WTC11 (cell line): ENCODE measurements around the gene IGFBP2. TPM values are rescaled to one million over a fixed set of nuclear protein-coding genes. Genes with fewer than 3 reads are reported as not detected.

ENCODE experiments used
- ATAC-seq: fragments of 200-7000 bp; cut with Tn5 transposase; 2 replicates; pipeline ENCODE4 v1.10.0; 2021; ENCODE audit warnings: mild to moderate bottlenecking, moderate library complexity
- CTCF ChIA-PET: fragments of 300-600 bp; sonication (Branson Sonifier 250); formaldehyde crosslinking; loops from one replicate; lab custom pipeline; 2021; ENCODE audit warnings: antibody characterized with exemption; lab: Charles Lee
- POLR2A ChIA-PET: fragments of 350-600 bp; sonication (Branson Sonifier 250); formaldehyde crosslinking; loops from one replicate; lab custom pipeline; 2021; ENCODE audit warnings: antibody characterized with exemption; lab: Charles Lee
- DNase-seq: peaks from one replicate; pipeline ENCODE4 v3.0.0; 2021; ENCODE audit warnings: low spot score
- H3K27ac Mint-ChIP-seq: 2 replicates; pipeline ENCODE4 v1.8.0; 2021; ENCODE audit warnings: mixed read lengths
- H3K27me3 Mint-ChIP-seq: 2 replicates; pipeline ENCODE4 v1.8.0; 2021; ENCODE audit warnings: low read depth, mild to moderate bottlenecking, moderate library complexity, mixed read lengths
- H3K36me3 Mint-ChIP-seq: 2 replicates; pipeline ENCODE4 v1.8.0; 2021; ENCODE audit warnings: mixed read lengths
- H3K4me1 Mint-ChIP-seq: 2 replicates; pipeline ENCODE4 v1.8.0; 2022; ENCODE audit warnings: mixed read lengths
- H3K4me3 Mint-ChIP-seq: 2 replicates; pipeline ENCODE4 v1.8.0; 2021; ENCODE audit warnings: mild to moderate bottlenecking, moderate library complexity, mixed read lengths
- H3K9me3 Mint-ChIP-seq: 2 replicates; pipeline ENCODE4 v1.8.0; 2021; ENCODE audit warnings: mixed read lengths
- ATF3 ChIP-seq: sonication (generic); formaldehyde crosslinking; conservative IDR thresholded peaks from 2 replicates; pipeline ENCODE4 v1.8.1; 2022; ENCODE audit warnings: mild to moderate bottlenecking, missing genetic modification reagents
- ATF6 ChIP-seq: sonication (generic); formaldehyde crosslinking; IDR thresholded peaks from 2 replicates; pipeline ENCODE4 v1.8.1; 2023; ENCODE audit warnings: mild to moderate bottlenecking, missing genetic modification reagents
- FOXP1 ChIP-seq: sonication (generic); formaldehyde crosslinking; IDR thresholded peaks from 2 replicates; pipeline ENCODE4 v1.8.0; 2022; ENCODE audit warnings: missing genetic modification reagents, mild to moderate bottlenecking, moderate library complexity, borderline replicate concordance
- GABPB1 ChIP-seq: sonication (generic); formaldehyde crosslinking; IDR thresholded peaks from 2 replicates; pipeline ENCODE4 v1.8.1; 2023; ENCODE audit warnings: mild to moderate bottlenecking, missing genetic modification reagents
- GRHL2 ChIP-seq: fragments of 250-450 bp; sonication (Bioruptor Pico); IDR thresholded peaks from 2 replicates; pipeline ENCODE4 v1.8.0; 2022; ENCODE audit warnings: mild to moderate bottlenecking, moderate library complexity; ENCODE audit not compliant: insufficient replicate concordance, severe bottlenecking
- GTF2I ChIP-seq: fragments of 250-450 bp; sonication (Bioruptor Pico); conservative IDR thresholded peaks from 2 replicates; pipeline ENCODE4 v1.4.0; 2021; ENCODE audit warnings: mild to moderate bottlenecking
- HMGA2 ChIP-seq: fragments of 250-450 bp; sonication (Bioruptor Pico); IDR thresholded peaks from 2 replicates; pipeline ENCODE4 v1.4.0; 2021; ENCODE audit warnings: mild to moderate bottlenecking, moderate library complexity
- JUN ChIP-seq: sonication (generic); formaldehyde crosslinking; IDR thresholded peaks from 2 replicates; pipeline ENCODE4 v1.8.0; 2023; ENCODE audit warnings: mild to moderate bottlenecking, missing genetic modification reagents
- MAX ChIP-seq: sonication (generic); formaldehyde crosslinking; IDR thresholded peaks from 2 replicates; pipeline ENCODE4 v1.8.0; 2022; ENCODE audit warnings: mild to moderate bottlenecking, missing genetic modification reagents
- MYBL2 ChIP-seq: sonication (generic); formaldehyde crosslinking; IDR thresholded peaks from 2 replicates; pipeline ENCODE4 v1.8.1; 2023; ENCODE audit warnings: mild to moderate bottlenecking, moderate library complexity, missing genetic modification reagents
- NFATC4 ChIP-seq: fragments of 250-450 bp; sonication (Bioruptor Pico); IDR thresholded peaks from 2 replicates; pipeline ENCODE4 v1.9.0; 2021; ENCODE audit warnings: mild to moderate bottlenecking
- NFE2L1 ChIP-seq: sonication (generic); formaldehyde crosslinking; IDR thresholded peaks from 2 replicates; pipeline ENCODE4 v1.8.1; 2023; ENCODE audit warnings: missing genetic modification reagents
- NFYB ChIP-seq: sonication (generic); formaldehyde crosslinking; conservative IDR thresholded peaks from 2 replicates; pipeline ENCODE4 v1.8.0; 2022; ENCODE audit warnings: low read depth, missing genetic modification reagents
- PRDM15 ChIP-seq: sonication (generic); formaldehyde crosslinking; IDR thresholded peaks from 2 replicates; pipeline ENCODE4 v1.8.0; 2022; ENCODE audit warnings: missing genetic modification reagents
- PRRX2 ChIP-seq: fragments of 250-450 bp; sonication (Bioruptor Pico); IDR thresholded peaks from 2 replicates; pipeline ENCODE4 v1.8.0; 2021; ENCODE audit warnings: mild to moderate bottlenecking
- USF2 ChIP-seq: sonication (generic); formaldehyde crosslinking; IDR thresholded peaks from 2 replicates; pipeline ENCODE4 v1.8.1; 2023; ENCODE audit warnings: mild to moderate bottlenecking, missing genetic modification reagents, moderate library complexity
- ZBTB43 ChIP-seq: sonication (generic); formaldehyde crosslinking; IDR thresholded peaks from 2 replicates; pipeline ENCODE4 v1.8.1; 2023; ENCODE audit warnings: mild to moderate bottlenecking, missing genetic modification reagents
- ZMAT4 ChIP-seq: fragments of 250-450 bp; sonication (Bioruptor Pico); IDR thresholded peaks from 2 replicates; pipeline ENCODE4 v1.9.0; 2021; ENCODE audit warnings: mild to moderate bottlenecking
- ZNF121 ChIP-seq: sonication (generic); formaldehyde crosslinking; IDR thresholded peaks from 2 replicates; pipeline ENCODE4 v1.8.0; 2023; ENCODE audit warnings: missing genetic modification reagents
- ZNF281 ChIP-seq: sonication (generic); formaldehyde crosslinking; IDR thresholded peaks from 2 replicates; pipeline ENCODE4 v1.8.0; 2023; ENCODE audit warnings: mild to moderate bottlenecking, missing genetic modification reagents
- ZNF317 ChIP-seq: sonication (generic); formaldehyde crosslinking; IDR thresholded peaks from 2 replicates; pipeline ENCODE4 v1.8.1; 2023; ENCODE audit warnings: low read depth, mild to moderate bottlenecking, moderate library complexity, missing genetic modification reagents, borderline replicate concordance
- ZNF416 ChIP-seq: fragments of 250-450 bp; sonication (Bioruptor Pico); IDR thresholded peaks from 2 replicates; pipeline ENCODE4 v1.9.0; 2021; ENCODE audit warnings: mild to moderate bottlenecking, inconsistent platforms
- ZNF423 ChIP-seq: fragments of 250-450 bp; sonication (Bioruptor Pico); IDR thresholded peaks from 2 replicates; pipeline ENCODE4 v2.1.2; 2022; ENCODE audit warnings: mild to moderate bottlenecking, moderate library complexity
- ZNF425 ChIP-seq: fragments of 250-450 bp; sonication (Bioruptor Pico); conservative IDR thresholded peaks from 2 replicates; pipeline ENCODE4 v1.9.0; 2021; ENCODE audit warnings: mild to moderate bottlenecking
- ZNF671 ChIP-seq: fragments of 250-450 bp; sonication (Bioruptor Pico); IDR thresholded peaks from 2 replicates; pipeline ENCODE4 v1.8.0; 2021; ENCODE audit warnings: mild to moderate bottlenecking
- total RNA-seq: library from RNA; stranded (reverse); gene quantifications from 3 replicates; pipeline ENCODE4 v1.2.3, GENCODE V29; 2021

The IGFBP2 gene
- total RNA-seq, 1 experiment from 2014 or later, result 514 TPM

GRCh38 chr2:216698895-216699294, 65.7 kb downstream of the IGFBP2 start (continued):
- TF ChIP-seq ZMAT4 (no peak), FOXP1 (no peak), USF2 (CRISPR knock-in tag) (no peak), ZNF317 (CRISPR knock-in tag) (no peak), ZNF423 (CRISPR knock-in tag) (no peak), PRRX2 (no peak), ATF6 (CRISPR knock-in tag) (no peak), GABPB1 (0 out of 2 replicates have a peak, but pooled peaks have one; percentile 17)

- Mint-ChIP-seq H3K27ac (no peak overlapping the region), H3K9me3 (no peaks in the 10 kb centered on the region), H3K36me3 (no peaks in the 10 kb centered on the region), H3K4me3 (no peak overlapping the region), H3K27me3 (peaks cover 12% of the 10 kb centered on the region), H3K4me1 (peaks cover 18% of the 10 kb centered on the region)
- CTCF ChIA-PET, result interaction anchor here (1.2 to 1.5 kb wide), 2 partner anchors 32 to 466 kb away, joined by 3 to 4 read pairs; no protein-coding TSS in a partner anchor
- no peak for DNase-seq
- ATAC-seq, result no peak
- POLR2A ChIA-PET, result no interaction called here
- TF ChIP-seq MYBL2 (CRISPR knock-in tag) (no peak), ZNF281 (CRISPR knock-in tag) (no peak), ATF3 (no peak), ZNF416 (CRISPR knock-in tag) (no peak), MAX (no peak), NFATC4 (CRISPR knock-in tag) (no peak), NFE2L1 (no peak), ZNF671 (CRISPR knock-in tag) (no peak), ZNF425 (CRISPR knock-in tag) (no peak), HMGA2 (CRISPR knock-in tag) (no peak), ZBTB43 (no peak), GRHL2 (CRISPR knock-in tag) (no peak), NFYB (CRISPR knock-in tag) (no peak), PRDM15 (CRISPR knock-in tag) (no peak), ZNF121 (no peak), GTF2I (CRISPR knock-in tag) (no peak), JUN (CRISPR knock-in tag) (no peak)
Measured at GRCh38 chr2:216700088-216700567, 66.9 kb downstream of the IGFBP2 start.
